ENCODE results near the gene SYT14. TPM values are rescaled to one million over a fixed set of nuclear protein-coding genes. Genes with fewer than 3 reads are reported as not detected.
"Not testable (repeated sequence)": the region's sequence is repeated elsewhere in the genome, so short reads cannot be mapped to it uniquely, and the experiment has no call there.

SYT14 gene
- polyA plus RNA-seq, 1 donor (not counting 4 experiments of a cell fraction or from before 2014, with no cell fraction given), result 8.3 TPM

GRCh38 chr1:209901211-209901610 lies 36.8 kb upstream of the SYT14 start:
- Histone ChIP-seq H4K20me1 (ENCODE audit: control insufficient read depth, extremely low read depth, insufficient read depth, low read length) (no peaks in the 10 kb centered on the region), H3K9me1 (ENCODE audit: control insufficient read depth, extremely low read depth, insufficient read depth, low read length) (no peaks in the 10 kb centered on the region), H3K27ac (ENCODE audit: control insufficient read depth, insufficient read depth, low read length) (peak overlapping the region; percentile 97), H3K27me3 (ENCODE audit: control insufficient read depth, extremely low read depth, insufficient read depth, low read length) (no peaks in the 10 kb centered on the region), H3K36me3 (ENCODE audit: control insufficient read depth in 2 of 2, extremely low read depth in 1 of 2, insufficient read depth in 2 of 2, low read length in 2 of 2) (peaks cover 0 to 5% of the 10 kb centered on the region in 2 experiments), H3K4me3 (ENCODE audit: control insufficient read depth in 2 of 3, extremely low read depth in 1 of 3, insufficient read depth in 2 of 3, low read depth in 1 of 3, low read length in 3 of 3) (peak overlapping the region; percentile 7 to 37 (median 13)), H3K9me3 (ENCODE audit: control insufficient read depth, low read depth, low read length) (no peaks in the 10 kb centered on the region), H3K4me1 (ENCODE audit: control insufficient read depth, extremely low read depth, insufficient read depth, low read length) (peaks cover 31% of the 10 kb centered on the region), H3K79me2 (ENCODE audit: control insufficient read depth, insufficient read depth, low read length) (no peaks in the 10 kb centered on the region), H3K9ac (ENCODE audit: control insufficient read depth, extremely low read depth, insufficient read depth, low read length) (peak overlapping the region; percentile 69), H2AFZ (ENCODE audit: control insufficient read depth, low read length) (no peak overlapping the region), H3K4me2 (ENCODE audit: control insufficient read depth, extremely low read depth, insufficient read depth, low read depth, low read length) (peak overlapping the region; percentile 80)
- no peak for DNase-seq (ENCODE audit: low read depth, low spot score)
- no peak for FAIRE-seq
- TF ChIP-seq, protein P1, sequence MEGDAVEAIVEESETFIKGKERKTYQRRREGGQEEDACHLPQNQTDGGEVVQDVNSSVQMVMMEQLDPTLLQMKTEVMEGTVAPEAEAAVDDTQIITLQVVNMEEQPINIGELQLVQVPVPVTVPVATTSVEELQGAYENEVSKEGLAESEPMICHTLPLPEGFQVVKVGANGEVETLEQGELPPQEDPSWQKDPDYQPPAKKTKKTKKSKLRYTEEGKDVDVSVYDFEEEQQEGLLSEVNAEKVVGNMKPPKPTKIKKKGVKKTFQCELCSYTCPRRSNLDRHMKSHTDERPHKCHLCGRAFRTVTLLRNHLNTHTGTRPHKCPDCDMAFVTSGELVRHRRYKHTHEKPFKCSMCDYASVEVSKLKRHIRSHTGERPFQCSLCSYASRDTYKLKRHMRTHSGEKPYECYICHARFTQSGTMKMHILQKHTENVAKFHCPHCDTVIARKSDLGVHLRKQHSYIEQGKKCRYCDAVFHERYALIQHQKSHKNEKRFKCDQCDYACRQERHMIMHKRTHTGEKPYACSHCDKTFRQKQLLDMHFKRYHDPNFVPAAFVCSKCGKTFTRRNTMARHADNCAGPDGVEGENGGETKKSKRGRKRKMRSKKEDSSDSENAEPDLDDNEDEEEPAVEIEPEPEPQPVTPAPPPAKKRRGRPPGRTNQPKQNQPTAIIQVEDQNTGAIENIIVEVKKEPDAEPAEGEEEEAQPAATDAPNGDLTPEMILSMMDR (optimal IDR thresholded peaks at IDR 0.05 in 1 of 3, IDR thresholded peaks at IDR 0.05 in 1 of 3, conservative IDR thresholded peaks at IDR 0.05 in 1 of 3; ENCODE audit: extremely low read depth in 1 of 3, insufficient read depth in 2 of 3, low read length in 3 of 3), result no peak
- TF ChIP-seq EZH2 (IDR thresholded peaks at IDR 0.05; ENCODE audit: low read length), result no peak
- dilution Hi-C loops (cut with MboI; ENCODE audit: extremely low pct_ligation_motif_present, low sequenced_read_pairs), result no loop called here

DNA sequence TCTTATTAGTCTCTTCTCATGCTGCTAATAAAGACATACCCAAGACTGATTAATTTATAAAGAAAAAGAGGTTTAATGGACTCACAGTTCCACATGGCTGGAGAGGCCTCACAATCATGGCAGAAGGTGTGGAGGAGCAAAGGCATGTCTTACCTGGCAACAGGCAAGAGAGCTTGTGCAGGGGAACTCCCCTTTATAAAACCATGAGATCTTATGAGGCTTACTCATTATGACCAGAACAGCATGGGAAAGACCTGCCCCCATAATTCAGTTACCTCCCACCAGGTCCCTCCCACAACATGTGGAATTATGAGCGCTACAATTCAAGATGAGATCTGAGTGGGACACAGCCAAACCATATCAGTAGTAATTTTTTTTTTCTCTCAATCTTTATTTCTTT lies 33.2 kb upstream of the SYT14 start:
- H3K27me3 ChIP-seq (ENCODE audit: control insufficient read depth, extremely low read depth, insufficient read depth, low read length); H3K79me2 ChIP-seq (ENCODE audit: control insufficient read depth, insufficient read depth, low read length); H3K36me3 ChIP-seq (ENCODE audit: control insufficient read depth in 2 of 2, extremely low read depth in 1 of 2, insufficient read depth in 2 of 2, low read length in 2 of 2); H3K9me3 ChIP-seq (ENCODE audit: control insufficient read depth, low read depth, low read length); dilution Hi-C loops (cut with MboI; ENCODE audit: extremely low pct_ligation_motif_present, low sequenced_read_pairs); DNase-seq (ENCODE audit: low read depth, low spot score); H4K20me1 ChIP-seq (ENCODE audit: control insufficient read depth, extremely low read depth, insufficient read depth, low read length); H2AFZ ChIP-seq (ENCODE audit: control insufficient read depth, low read length); H3K27ac ChIP-seq (ENCODE audit: control insufficient read depth, insufficient read depth, low read length); H3K9ac ChIP-seq (ENCODE audit: control insufficient read depth, extremely low read depth, insufficient read depth, low read length); FAIRE-seq; H3K4me2 ChIP-seq (ENCODE audit: control insufficient read depth, extremely low read depth, insufficient read depth, low read depth, low read length); H3K9me1 ChIP-seq (ENCODE audit: control insufficient read depth, extremely low read depth, insufficient read depth, low read length): not testable (repeated sequence)
- Histone ChIP-seq H3K4me3 (ENCODE audit: control insufficient read depth in 2 of 3, extremely low read depth in 1 of 3, insufficient read depth in 2 of 3, low read depth in 1 of 3, low read length in 3 of 3) (peak overlapping the region in 1 of 3 experiments; percentile 36), H3K4me1 (ENCODE audit: control insufficient read depth, extremely low read depth, insufficient read depth, low read length) (peaks cover 18% of the 10 kb centered on the region)

DNA sequence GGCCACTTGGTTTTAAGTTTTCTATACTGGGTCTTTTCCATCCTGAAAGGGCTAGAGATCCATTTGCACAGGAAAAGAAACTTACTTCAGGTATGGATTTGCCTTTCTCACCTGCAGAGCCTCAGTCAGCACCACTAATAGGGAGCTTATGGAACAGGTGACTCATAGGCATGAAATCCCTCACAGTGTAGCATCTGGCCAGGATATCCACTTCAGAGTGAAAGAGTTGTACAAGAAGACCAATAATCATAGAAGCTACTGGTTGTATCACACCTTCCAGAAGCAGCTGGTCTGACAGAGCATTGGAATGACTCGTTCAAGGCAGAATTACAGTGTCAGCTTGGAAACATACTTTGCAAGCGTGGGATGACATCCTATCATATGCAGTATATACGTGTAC lies 26.3 kb upstream of the SYT14 start:
- no peaks in the 10 kb centered on the region for H3K9me3 ChIP-seq (ENCODE audit: control insufficient read depth, low read depth, low read length)
- dilution Hi-C loops (cut with MboI; ENCODE audit: extremely low pct_ligation_motif_present, low sequenced_read_pairs), result no loop called here
- no peak overlapping the region for H3K9ac ChIP-seq (ENCODE audit: control insufficient read depth, extremely low read depth, insufficient read depth, low read length)
- no peak overlapping the region for H2AFZ ChIP-seq (ENCODE audit: control insufficient read depth, low read length)
- DNase-seq (ENCODE audit: low read depth, low spot score) (peak; percentile 69), FAIRE-seq (no peak)
- no peak overlapping the region for H3K27ac ChIP-seq (ENCODE audit: control insufficient read depth, insufficient read depth, low read length)
- no peaks in the 10 kb centered on the region for H3K9me1 ChIP-seq (ENCODE audit: control insufficient read depth, extremely low read depth, insufficient read depth, low read length)
- H3K4me3 ChIP-seq (ENCODE audit: control insufficient read depth in 2 of 3, extremely low read depth in 1 of 3, insufficient read depth in 2 of 3, low read depth in 1 of 3, low read length in 3 of 3), result no peak overlapping the region
- no peak overlapping the region for H3K4me2 ChIP-seq (ENCODE audit: control insufficient read depth, extremely low read depth, insufficient read depth, low read depth, low read length)
- no peaks in the 10 kb centered on the region for H3K79me2 ChIP-seq (ENCODE audit: control insufficient read depth, insufficient read depth, low read length)
- H3K27me3 ChIP-seq (ENCODE audit: control insufficient read depth, extremely low read depth, insufficient read depth, low read length), result no peaks in the 10 kb centered on the region
- H4K20me1 ChIP-seq (ENCODE audit: control insufficient read depth, extremely low read depth, insufficient read depth, low read length), result no peaks in the 10 kb centered on the region
- H3K4me1 ChIP-seq (ENCODE audit: control insufficient read depth, extremely low read depth, insufficient read depth, low read length), result no peaks in the 10 kb centered on the region
- H3K36me3 ChIP-seq (ENCODE audit: control insufficient read depth in 2 of 2, extremely low read depth in 1 of 2, insufficient read depth in 2 of 2, low read length in 2 of 2), result no peaks in the 10 kb centered on the region
- TF ChIP-seq EZH2 (IDR thresholded peaks at IDR 0.05; ENCODE audit: low read length), result no peak
- TF ChIP-seq, protein P1 (optimal IDR thresholded peaks at IDR 0.05 in 1 of 3, IDR thresholded peaks at IDR 0.05 in 1 of 3, conservative IDR thresholded peaks at IDR 0.05 in 1 of 3; ENCODE audit: extremely low read depth in 1 of 3, insufficient read depth in 2 of 3, low read length in 3 of 3), result no peak
